Stomach (tissue), 4 donors: Measurements from ENCODE around the gene ATP7A.

ENCODE experiments used
- POLR2A ChIP-seq, 4 donors: fragments of 450-650 bp; IDR thresholded peaks; one replicate each; pipeline ENCODE4 v1.6.1; 2016; ENCODE audit warnings: antibody characterized with exemption in 4 of 4, control low read depth in 2 of 4, mild to moderate bottlenecking in 1 of 4, moderate library complexity in 1 of 4
- TF ChIP-seq, protein P1 (sequence below), 7 experiments: fragments of 450-650 bp in 4 of 7; fragments of 200-600 bp in 3 of 7; sonication (generic) in 3 of 7; IDR thresholded peaks; one replicate each; pipeline ENCODE4 v1.5.1; 2016 to 2019; ENCODE audit warnings: antibody characterized with exemption in 7 of 7, control low read depth in 2 of 7, mild to moderate bottlenecking in 1 of 7

DNA sequence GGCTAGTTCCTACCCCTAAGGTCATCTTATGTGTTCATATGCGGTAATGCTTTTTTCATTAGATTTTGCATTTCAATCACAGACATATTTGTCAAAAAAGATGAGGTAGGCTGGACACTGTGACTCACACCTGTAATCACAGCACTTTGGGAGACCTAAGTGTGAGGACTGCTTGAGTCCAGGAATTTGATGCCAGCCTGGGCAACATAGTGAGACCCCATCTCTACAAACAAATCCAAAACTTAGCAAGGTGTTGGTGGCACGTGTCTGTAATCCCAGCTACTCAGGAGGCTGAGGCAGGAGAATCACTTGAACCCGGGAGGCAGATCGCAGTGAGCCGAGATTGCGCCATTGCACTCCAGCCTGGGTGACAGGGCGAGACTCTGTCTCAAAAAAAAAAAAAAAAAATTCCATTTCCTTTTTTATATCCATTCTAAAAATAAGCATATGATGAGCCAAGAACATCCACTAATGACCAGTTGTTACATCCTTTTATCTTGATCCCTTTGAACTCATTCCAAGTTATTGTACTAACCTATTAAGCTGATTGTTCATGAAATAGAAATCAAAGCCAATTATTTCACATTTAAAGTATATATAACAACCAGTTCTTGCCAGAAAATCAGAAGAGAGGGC, 35.5 kb downstream of the ATP7A start:
- no peak for TF ChIP-seq POLR2A (IDR thresholded peaks at IDR 0.05)
- TF ChIP-seq, protein P1, sequence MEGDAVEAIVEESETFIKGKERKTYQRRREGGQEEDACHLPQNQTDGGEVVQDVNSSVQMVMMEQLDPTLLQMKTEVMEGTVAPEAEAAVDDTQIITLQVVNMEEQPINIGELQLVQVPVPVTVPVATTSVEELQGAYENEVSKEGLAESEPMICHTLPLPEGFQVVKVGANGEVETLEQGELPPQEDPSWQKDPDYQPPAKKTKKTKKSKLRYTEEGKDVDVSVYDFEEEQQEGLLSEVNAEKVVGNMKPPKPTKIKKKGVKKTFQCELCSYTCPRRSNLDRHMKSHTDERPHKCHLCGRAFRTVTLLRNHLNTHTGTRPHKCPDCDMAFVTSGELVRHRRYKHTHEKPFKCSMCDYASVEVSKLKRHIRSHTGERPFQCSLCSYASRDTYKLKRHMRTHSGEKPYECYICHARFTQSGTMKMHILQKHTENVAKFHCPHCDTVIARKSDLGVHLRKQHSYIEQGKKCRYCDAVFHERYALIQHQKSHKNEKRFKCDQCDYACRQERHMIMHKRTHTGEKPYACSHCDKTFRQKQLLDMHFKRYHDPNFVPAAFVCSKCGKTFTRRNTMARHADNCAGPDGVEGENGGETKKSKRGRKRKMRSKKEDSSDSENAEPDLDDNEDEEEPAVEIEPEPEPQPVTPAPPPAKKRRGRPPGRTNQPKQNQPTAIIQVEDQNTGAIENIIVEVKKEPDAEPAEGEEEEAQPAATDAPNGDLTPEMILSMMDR (IDR thresholded peaks at IDR 0.05): no peak
